NCI-H226 (cell line): ENCODE data around the gene DNAJC5G.

Source experiments
- DNase-seq: peaks from one replicate; pipeline ENCODE4 v3.0.0-alpha.2; 2015

Gene DNAJC5G, protein sequence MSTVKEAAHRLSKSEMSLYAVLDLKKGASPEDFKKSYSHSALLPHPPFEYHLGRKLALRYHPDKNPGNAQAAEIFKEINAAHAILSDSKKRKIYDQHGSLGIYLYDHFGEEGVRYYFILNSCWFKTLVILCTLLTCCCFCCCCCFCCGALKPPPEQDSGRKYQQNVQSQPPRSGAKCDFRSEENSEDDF

DNA sequence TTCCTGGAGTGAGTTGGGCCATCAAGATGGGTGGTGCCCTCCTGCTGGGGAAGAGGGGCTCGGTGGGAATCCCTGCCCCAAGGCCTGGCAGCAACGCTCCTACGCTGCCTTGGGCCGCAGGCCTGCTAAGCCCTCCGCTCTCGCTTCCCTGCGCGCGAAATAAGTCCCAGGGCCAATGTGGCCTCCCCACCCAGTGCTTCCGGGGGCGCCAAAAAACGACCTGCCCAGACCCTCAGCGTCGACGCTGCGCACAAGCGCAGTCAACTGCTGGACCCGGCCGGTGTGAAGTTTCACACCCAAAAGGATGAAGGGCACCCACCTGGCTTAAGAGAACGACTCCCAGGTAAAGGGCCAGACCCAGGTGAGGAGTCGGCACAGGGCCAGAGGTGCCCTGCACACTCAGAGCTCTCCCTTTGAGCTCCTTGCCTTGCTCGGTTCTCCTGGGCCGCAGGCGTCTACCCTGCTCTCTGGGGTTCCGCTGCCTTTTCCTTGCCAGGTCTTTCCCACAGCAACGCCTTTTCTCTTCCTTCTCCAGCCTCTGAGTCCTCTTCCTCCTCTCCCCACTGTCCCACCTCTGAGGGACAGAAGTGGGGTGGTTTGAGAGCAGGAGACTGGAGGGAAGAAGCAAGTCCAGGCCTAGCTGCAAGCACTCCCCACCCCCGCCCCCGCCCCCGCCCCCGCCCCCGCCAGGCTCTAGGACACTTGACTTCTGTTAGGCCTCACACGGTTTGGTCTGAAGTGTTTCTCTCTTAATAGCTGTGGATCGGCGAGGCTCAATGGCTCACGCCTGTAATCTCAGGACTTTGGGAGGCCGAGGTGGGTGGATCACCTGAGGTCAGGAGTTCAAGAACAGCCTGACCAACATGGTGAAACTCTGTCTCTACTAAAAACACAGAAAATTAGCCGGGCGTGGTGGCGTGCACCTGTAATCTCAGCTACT lies at the start of gene DNAJC5G:
Gene DNAJC5G (plus strand): TSS at position 223 of the 940 bp plus-strand sequence. CDS start 1,296 bp downstream, outside the sequence.
- no peak for DNase-seq

DNA sequence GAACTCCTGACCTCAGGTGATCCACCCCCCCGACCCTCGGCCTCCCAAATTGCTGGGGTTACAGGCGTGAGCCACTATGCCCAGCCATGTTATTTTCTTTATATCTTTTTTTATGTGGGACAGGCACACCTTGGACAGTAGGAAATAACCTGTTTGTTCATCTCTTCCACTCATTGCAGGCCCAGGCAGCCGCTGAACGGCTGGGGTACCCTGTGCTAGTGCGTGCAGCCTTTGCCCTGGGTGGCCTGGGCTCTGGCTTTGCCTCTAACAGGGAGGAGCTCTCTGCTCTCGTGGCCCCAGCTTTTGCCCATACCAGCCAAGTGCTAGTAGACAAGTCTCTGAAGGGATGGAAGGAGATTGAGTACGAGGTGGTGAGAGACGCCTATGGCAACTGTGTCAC lies 49.7 kb upstream of the DNAJC5G start:
- no peak for DNase-seq

DNA sequence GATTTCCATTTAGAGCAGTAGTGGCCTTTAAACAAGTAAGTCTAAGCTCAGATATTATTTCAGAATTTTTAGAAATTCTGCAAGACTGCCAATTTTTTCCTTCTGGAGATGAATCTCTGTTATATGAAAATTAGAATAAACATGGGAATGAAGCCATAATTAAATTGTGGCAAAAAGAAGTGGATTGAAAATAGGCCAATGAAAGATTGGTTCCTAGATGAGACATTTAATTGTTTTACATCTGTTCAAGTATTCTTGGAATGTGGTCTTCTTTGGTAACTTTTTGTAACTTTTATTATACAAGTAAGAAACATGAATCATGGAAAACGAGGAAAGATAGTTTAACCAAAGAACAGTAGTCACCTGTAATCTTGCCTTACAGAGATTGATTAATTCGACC lies 47.7 kb upstream of the DNAJC5G start:
- no peak for DNase-seq

DNA sequence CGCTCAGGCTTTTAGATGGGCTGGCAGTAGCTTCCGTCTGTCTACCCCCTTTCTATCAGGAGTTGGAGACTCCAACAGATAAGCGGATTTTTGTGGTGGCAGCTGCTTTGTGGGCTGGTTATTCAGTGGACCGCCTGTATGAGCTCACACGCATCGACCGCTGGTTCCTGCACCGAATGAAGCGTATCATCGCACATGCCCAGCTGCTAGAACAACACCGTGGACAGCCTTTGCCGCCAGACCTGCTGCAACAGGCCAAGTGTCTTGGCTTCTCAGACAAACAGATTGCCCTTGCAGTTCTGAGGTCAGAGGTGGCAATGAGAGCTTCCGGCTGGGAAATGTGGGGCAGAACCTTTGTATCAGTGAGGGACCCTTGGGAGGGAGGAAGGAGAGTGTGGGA lies 43.3 kb upstream of the DNAJC5G start:
- DNase-seq = no peak

DNA sequence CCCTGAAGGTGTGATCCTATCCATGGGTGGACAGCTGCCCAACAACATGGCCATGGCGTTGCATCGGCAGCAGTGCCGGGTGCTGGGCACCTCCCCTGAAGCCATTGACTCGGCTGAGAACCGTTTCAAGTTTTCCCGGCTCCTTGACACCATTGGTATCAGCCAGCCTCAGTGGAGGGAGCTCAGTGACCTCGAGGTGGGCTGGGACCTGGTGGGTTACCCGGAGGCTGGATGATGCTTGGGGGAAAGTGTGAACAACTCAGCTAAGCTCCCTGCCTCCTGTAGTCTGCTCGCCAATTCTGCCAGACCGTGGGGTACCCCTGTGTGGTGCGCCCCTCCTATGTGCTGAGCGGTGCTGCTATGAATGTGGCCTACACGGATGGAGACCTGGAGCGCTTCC lies 41.9 kb upstream of the DNAJC5G start:
- DNase-seq = no peak

DNA sequence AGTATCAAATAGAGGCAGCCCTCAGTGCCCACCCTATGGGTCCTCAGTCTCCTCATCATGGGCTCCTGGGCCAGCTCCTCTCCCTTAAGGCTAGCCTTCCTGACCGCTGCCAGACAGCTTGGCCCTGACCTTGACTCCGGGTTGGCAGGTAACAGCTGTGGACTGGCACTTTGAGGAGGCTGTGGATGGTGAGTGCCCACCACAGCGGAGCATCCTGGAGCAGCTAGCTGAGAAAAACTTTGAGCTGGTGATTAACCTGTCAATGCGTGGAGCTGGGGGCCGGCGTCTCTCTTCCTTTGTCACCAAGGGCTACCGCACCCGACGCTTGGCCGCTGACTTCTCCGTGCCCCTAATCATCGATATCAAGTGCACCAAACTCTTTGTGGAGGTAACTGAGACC lies 39.1 kb upstream of the DNAJC5G start:
- DNase-seq = no peak

DNA sequence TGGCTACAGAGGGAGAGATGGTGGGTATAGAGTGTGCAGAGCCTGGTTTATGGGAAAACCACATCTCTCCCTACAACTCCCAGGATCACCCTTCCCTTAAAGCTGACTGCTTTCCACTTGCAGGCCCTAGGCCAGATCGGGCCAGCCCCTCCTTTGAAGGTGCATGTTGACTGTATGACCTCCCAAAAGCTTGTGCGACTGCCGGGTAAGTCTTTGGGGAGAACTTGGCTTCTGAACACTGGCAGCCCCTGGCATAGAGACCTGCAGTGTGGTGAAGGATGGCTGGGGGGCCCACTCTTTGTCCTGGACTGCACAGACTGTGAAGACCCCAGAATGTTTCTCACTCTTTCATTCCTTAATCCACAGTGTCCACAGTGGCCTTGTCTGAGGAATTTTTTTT lies 38.6 kb upstream of the DNAJC5G start:
- no peak for DNase-seq

DNA sequence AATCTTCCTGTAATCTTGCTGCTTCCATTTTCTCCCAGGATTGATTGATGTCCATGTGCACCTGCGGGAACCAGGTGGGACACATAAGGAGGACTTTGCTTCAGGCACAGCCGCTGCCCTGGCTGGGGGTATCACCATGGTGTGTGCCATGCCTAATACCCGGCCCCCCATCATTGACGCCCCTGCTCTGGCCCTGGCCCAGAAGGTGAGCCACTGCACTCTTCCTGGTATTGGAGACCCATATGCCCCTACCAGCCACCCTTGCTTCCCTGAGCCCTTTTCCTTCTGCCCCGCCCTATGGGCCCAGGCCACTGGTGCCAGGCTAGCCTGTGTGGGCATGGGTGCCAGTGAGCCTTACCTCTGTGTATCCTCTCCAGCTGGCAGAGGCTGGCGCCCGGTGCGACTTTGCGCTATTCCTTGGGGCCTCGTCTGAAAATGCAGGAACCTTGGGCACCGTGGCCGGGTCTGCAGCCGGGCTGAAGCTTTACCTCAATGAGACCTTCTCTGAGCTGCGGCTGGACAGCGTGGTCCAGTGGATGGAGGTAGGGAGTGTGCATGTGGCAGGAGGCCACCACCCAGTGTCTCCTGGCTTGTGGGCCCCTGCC lies 37.8 kb upstream of the DNAJC5G start:
- DNase-seq = no peak

DNA sequence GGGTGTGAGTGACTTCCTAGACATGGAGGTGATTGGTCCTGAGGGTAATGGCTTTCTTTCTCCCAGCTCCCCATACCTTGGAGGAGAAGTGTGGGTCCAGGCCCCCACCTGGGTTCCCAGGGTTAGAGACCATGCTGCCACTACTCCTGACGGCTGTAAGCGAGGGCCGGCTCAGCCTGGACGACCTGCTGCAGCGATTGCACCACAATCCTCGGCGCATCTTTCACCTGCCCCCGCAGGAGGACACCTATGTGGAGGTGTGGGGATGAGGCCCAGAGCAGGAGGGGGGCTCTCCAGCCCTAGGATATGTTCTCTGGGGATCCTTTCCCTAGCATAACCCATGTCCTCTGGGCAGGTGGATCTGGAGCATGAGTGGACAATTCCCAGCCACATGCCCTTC lies 36.3 kb upstream of the DNAJC5G start:
- no peak for DNase-seq

DNA sequence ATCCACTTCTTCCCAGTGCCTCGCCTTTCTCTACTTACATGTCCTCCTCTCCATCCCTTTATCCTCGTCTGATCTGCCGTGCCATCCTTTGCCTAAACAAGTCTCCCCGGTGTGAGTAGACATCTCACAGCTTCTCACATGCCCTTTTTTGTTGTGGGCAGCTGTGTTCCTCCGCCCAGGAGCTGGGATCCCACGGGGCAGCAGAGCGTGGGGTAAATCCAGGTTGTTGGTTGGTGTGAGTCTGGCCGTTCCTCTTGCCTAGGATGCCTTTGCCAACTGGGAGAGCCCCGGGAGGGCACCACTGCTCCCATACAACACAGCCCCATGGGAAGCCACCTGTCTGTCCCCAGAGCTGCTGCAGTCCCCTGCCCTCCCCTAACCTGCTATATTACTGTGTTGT lies 34.8 kb upstream of the DNAJC5G start:
- DNase-seq = no peak

DNA sequence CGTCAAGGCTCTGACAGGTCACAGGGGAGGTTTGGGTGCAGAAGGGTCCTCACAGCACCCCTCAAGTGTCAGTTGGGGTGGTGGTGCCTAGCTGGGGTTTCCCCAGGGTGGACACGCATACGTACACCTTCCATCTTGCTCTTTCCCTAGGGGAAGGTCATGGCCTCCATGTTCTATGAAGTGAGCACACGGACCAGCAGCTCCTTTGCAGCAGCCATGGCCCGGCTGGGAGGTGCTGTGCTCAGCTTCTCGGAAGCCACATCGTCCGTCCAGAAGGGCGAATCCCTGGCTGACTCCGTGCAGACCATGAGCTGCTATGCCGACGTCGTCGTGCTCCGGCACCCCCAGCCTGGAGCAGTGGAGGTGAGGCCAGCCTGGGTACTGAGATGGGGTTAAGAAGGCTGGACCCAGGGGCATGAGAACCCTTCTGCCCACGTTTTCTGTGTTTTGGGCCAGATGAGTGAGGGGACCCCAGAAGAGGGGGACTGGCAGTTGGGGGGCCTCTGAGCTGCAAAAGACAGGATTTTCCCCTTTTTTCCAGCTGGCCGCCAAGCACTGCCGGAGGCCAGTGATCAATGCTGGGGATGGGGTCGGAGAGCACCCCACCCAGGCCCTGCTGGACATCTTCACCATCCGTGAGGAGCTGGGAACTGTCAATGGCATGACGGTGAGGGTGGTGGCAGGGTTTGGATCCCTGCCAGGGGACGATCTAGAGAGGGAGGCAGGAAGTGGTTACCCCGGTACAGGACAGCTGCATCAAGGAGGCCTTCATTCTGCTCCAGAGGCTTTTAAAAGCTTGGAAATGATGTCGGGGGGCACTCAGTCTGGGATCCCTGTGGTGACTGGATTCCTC lies 33.2 kb upstream of the DNAJC5G start:
- DNase-seq = no peak

DNA sequence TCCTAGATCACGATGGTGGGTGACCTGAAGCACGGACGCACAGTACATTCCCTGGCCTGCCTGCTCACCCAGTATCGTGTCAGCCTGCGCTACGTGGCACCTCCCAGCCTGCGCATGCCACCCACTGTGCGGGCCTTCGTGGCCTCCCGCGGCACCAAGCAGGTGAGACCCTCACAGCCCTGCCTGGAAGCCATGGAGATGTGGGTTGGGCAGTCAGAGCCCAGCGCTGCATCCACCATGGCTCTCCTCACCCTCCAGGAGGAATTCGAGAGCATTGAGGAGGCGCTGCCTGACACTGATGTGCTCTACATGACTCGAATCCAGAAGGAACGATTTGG lies 32.6 kb upstream of the DNAJC5G start:
- no peak for DNase-seq

DNA sequence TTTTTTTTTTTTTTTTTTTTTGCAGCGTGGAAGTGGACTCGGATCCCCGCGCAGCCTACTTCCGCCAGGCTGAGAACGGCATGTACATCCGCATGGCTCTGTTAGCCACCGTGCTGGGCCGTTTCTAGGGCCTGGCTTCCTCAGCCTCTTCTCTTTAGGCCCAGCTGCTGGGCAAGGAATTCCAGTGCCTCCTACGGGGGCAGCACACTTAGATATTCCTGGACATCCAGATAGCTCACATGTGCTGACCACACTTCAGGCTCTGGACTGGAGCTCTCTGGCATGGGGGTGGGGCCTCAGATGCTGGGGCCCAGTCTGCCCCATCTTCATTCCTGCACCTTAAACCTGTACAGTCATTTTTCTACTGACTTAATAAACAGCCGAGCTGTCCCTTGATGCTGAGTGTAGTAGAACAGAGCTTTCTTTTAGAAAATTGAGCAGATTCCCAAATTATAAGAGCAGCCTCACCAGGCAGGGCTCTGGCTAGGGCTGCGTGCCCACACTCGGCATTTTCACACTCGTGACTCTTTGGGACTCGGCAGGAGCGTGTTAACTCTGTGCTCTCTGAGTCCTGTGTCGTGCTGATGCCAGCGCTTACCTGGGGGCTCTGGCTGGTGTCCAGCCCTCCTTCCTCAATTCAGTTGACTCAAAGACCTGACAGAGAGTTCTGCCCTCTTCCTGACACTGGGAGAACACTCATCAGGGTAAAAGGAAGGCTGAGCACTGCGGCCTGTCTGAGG lies 31.7 kb upstream of the DNAJC5G start:
- DNase-seq = no peak

DNA sequence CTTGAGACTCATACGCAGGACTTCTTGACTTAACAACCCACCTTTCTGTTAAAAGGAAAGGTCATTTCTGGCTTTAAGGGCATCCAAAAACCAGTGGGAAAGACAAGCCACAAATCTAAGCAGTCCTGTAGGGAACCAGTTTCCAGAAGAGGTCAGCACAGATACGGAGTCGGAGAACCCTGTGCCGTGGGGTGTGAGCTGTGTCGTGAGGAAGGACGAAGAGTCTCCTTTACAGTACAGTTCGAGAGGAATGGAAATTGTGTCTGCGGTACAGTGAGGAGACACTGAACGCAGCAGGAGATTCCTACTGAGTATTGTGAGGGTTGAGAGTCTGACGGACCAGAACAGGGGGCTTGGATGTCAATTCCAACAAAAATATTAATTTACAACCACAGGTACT lies 30.1 kb upstream of the DNAJC5G start:
- DNase-seq = no peak

DNA sequence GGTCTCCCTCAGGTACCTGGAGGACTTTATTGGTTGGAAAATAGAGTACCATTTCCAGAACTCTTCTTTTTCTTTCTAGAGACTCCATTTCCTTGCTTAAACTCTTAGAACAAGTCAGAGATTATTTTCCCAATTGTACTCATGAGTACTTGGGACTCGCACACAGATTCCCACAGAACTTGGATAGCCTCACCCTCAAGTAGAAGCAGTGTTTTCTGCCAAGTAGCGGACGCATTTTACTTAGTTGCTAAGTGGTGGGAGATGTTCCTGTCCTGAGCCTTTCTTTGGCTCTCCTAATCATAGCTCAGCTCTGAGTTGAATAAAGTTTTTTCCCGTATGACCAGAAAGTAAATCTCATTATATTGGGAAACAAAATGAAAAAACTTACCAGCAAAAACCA lies 29.6 kb upstream of the DNAJC5G start:
- no peak for DNase-seq

DNA sequence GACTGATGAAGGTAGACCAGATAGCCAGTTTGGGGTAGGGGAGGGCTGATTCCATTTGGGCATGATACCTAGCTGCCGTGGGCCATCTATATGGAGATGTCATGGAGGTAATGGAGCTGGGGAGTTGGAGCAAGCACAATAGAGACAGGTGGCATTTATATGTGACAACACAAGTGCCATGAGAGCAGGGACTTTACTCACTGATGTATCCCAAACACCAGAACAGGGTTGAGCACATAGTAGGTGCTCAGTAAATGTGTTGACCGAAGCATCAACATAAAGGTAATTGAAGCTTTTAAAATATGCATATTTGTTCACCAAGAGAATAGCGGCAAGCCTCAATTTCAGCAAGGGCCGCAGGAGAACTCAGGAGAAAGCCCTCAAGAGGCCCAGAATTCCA lies 27.3 kb upstream of the DNAJC5G start:
- no peak for DNase-seq

DNA sequence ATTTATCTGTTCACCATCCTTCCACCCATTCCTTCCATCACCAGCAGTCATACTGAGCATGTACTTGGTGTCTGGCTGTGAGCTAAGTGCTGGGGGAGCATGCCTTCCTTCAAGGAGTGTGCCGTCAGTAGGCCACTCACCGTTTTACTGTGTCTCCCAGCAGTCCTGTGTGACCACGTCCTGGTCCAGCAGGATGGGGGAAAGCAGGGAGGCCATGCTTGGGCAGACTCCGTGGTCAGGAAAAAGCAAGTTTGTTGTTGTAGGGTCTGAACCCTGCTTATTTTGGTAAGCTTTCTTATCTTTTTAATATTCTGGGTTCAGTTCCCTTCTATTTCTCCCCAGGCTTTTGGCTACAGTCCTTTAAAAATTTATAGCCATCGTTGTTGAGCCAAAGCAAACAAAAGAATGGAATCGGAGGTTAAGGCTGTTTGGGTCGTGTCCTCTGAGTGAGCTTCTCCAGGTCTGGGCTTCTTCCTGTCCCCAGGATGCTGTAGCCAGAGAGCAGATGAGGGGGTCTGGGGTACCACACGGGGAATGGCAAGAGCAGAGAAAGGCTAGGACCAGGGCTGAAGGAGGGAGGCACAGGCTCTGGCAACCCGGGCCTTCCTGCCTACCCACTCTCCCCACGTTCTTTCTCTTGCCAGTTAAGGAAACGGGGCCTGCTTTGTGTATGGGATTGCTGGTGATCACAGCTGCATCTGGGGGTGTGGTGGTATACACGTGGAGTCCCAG lies 25.9 kb upstream of the DNAJC5G start:
- no peak for DNase-seq

DNA sequence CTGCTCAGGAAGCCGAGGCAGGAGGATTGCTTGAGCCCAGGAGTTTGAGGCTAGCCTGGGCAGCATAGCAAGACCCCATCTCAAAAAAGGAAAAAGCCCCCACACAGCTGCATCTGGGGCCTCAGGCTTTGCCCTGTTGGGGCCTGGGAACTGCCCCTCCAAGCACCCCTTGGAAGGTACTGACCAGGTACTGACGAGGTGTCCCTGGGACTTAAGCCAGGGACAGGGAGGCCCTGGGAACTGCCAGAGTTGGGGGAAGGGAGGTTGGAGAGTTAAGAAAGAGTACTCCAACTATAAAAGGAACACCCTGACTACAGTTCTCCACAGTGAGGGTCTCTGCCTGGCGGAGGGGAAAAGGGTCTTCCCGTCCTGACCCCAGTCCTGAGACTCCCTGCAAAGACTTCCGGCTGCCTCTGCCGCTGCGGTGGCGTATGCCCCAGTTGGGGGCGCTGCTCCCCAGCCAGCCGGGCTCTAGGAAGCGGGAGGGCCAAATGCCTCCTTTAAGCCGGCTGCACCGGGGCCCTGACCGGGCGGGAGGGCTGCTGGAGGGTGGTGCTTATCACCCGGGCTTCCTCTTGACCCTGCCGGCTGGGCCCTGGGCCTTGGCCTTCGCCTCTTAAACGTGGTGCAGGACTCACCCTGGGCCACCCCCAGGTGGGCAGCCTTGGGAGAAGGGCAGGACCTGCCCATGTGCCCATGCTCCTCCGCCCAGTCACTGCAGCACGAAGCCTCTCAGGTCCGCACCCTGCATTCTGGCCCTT lies 25.2 kb upstream of the DNAJC5G start:
- DNase-seq = no peak

DNA sequence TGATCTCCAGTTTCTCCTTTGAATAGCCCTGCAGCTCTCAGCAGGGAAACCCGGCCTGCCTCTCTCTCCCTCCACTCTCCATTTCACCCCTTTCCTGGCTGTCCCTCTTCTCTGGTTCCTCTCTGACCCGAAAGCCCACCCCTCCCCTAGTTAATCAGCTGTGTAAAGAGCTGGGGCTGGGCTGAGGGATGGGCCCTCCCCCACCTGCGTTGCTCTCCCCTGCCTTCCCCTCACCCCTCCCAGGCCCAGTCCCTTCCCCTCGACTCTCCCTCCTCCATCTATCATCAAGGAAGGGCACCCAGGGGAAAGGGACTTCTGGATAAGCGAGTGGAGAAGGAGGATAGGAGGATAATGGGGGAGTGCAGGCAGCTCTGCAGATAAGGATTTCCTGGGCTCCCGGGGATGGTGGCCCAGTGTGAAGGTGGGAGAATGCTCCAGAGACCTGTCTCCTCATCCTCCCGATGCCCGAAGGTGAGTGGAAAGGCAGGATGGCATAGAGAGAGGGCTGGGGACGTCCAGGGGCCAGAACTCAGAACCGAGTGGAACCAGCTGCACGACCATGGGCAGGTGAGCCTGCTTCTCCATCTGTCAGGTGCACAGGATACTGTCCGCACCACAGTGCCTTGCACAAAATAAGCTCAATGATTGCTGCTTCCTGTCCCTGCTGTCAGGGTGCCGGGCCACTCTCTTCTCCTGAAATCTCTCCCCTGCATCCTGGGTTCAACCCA lies 24.4 kb upstream of the DNAJC5G start:
- DNase-seq = no peak

DNA sequence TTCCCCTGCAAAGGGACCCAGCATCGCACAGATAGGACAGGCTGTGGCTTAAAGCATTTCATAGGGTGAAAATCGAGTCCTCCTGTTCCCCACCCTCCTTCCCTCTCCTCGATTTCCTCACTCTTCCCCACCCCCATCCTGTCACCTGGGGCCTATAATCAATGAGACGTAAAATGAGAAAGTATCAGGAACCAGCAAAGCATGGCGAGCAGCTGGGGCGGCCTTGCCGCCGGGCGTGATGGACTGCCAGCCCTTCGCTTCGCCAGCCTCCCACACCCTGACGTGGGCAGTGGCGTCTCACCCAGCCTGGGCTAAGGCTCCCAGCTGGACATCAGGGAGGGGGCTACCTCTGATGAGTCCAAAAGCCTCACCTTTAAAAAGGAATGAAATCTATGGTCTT lies 23.5 kb upstream of the DNAJC5G start:
- no peak for DNase-seq
